Right cardiac atrium (tissue), 5 donors: ENCODE data around the gene GNG14. TPM values are rescaled to one million over a fixed set of nuclear protein-coding genes. Genes with fewer than 3 reads are reported as not detected.
"Not testable (repeated sequence)": the region's sequence is repeated elsewhere in the genome, so short reads cannot be mapped to it uniquely, and the experiment has no call there.

Experiments
- ATAC-seq, 2 donors: fragments of 200-7000 bp; cut with Tn5 transposase; one replicate each; pipeline versions ENCODE4 v1.8.0 to v1.9.1; 2020; ENCODE audit warnings: moderate library complexity in 2 of 2, mild to moderate bottlenecking in 1 of 2
- DNase-seq, 3 donors: peaks; one replicate each; pipeline ENCODE4 v3.0.0-alpha.2; 2020
- H3K27ac ChIP-seq: one replicate; pipeline ENCODE4 v1.5.1; 2013; ENCODE audit warnings: mild to moderate bottlenecking, low read length, control low read depth, moderate library complexity
- H3K27me3 ChIP-seq: one replicate; pipeline ENCODE4 v1.6.1; 2013; ENCODE audit not compliant: control insufficient read depth, insufficient read depth
- H3K4me1 ChIP-seq: one replicate; pipeline ENCODE4 v1.6.1; 2013; ENCODE audit warnings: low read length; ENCODE audit not compliant: control insufficient read depth, insufficient read depth
- H3K4me3 ChIP-seq: one replicate; pipeline ENCODE4 v1.5.1; 2013; ENCODE audit warnings: low read length, control low read depth
- H3K9me3 ChIP-seq: one replicate; pipeline ENCODE4 v1.6.1; 2013; ENCODE audit warnings: low read length; ENCODE audit not compliant: control insufficient read depth
- WGBS: extraction: QIAGEN DNeasy Blood & Tissue Kit; methylation state at CpG from one replicate; pipeline ENCODE4 v1.1.7; 2013; 5-methylcytosine and 5-hydroxymethylcytosine counted together
- intact Hi-C, 4 donors: fragments of 100-400 bp; cut with DNase I; formaldehyde crosslinking; loops; one replicate each; pipeline versions ENCODE4 v1.11.0 to v1.14.0; 2022 to 2023
- polyA plus RNA-seq: library from polyadenylated mRNA; stranded (reverse); fragments of 200-250 nt; gene quantifications from one replicate; pipeline ENCODE4 v1.2.3, GENCODE V29; 2013
- total RNA-seq, 4 donors: library from RNA; stranded (reverse); fragmentation: NEBNext Ultra II Directional; extraction: Animal tissue kit (Norgen Biotek cat#: 25700); gene quantifications; one replicate each; pipeline ENCODE4 v1.2.1, GENCODE V29; 2021
- donor health status: healthy with polysubstance abuse.
- donor health status: DM: no; HTN: yes; CAD: no.
- donor health status: DM: no; HTN: no; CAD: no.
- donor health status: DM: no; HTN: yes; CAD: no; lungs with severe emphysema.
- donor health status: DM: yes; HTN: yes; CAD: no.

GNG14 gene
- total and polyA plus RNA-seq, 5 donors: not detected

DNA sequence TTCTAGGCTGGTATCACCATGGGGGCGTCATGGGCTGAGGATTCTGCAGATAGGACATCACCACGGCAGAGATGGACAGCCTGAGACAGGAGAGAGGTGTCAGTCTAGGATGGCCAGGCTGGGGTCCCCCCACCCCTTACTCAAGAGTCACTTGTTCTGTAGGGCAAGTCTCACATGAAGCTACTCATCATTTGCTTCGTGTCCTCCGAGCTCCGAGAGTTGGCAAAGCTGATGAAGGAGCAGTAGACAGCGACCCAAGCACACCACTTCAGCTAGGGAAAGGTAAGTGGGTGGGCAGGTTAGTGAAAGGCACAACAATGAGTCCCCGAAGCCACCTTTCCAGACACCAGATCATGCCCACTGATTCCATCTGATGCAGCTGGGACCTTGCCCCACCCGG is 19.5 kb upstream of the GNG14 start:
- peak overlapping the region; percentile 59 for H3K4me3 ChIP-seq
- H3K4me1 ChIP-seq: peaks cover 7% of the 10 kb centered on the region
- intact Hi-C loops: loop anchor here in 1 of 4 donors (10.0 kb wide), 1 partner anchor 104 kb away; no protein-coding TSS in a partner anchor
- DNase-seq: no peak
- no peaks in the 10 kb centered on the region for H3K9me3 ChIP-seq
- H3K27ac ChIP-seq: no peak overlapping the region
- no peak for ATAC-seq
- 67% methylated on average over 8 of the region's 8 CpGs for WGBS
- no peaks in the 10 kb centered on the region for H3K27me3 ChIP-seq

DNA sequence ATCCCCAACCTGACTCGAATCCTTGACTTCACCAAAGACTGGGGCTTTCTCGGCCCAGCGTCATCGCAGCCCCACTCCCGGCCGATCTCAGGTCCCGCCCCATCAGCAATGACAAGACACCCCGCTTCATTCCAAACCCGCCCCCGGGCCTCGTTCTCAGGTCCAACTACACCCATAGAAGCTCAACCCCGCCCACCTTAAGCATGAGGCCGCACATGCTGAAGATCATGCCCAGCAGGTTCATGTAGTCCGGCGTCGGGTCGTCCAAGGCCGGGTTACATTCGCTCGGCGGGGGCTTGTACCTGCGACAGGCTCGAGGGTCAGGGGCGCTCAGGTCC is 18.9 kb upstream of the GNG14 start:
- intact Hi-C loops: loop anchor here in 1 of 4 donors (10.0 kb wide), 1 partner anchor 104 kb away; no protein-coding TSS in a partner anchor
- Histone ChIP-seq H3K9me3 (no peaks in the 10 kb centered on the region), H3K27me3 (no peaks in the 10 kb centered on the region), H3K27ac (peak overlapping the region; percentile 97), H3K4me3 (peak overlapping the region; percentile 59), H3K4me1 (peaks cover 7% of the 10 kb centered on the region)
- DNase-seq (peak; percentile 58 to 84 (median 80)), ATAC-seq (peak; percentile 7 to 10)
- WGBS: under 1% methylated on average over 24 of the region's 24 CpGs

DNA sequence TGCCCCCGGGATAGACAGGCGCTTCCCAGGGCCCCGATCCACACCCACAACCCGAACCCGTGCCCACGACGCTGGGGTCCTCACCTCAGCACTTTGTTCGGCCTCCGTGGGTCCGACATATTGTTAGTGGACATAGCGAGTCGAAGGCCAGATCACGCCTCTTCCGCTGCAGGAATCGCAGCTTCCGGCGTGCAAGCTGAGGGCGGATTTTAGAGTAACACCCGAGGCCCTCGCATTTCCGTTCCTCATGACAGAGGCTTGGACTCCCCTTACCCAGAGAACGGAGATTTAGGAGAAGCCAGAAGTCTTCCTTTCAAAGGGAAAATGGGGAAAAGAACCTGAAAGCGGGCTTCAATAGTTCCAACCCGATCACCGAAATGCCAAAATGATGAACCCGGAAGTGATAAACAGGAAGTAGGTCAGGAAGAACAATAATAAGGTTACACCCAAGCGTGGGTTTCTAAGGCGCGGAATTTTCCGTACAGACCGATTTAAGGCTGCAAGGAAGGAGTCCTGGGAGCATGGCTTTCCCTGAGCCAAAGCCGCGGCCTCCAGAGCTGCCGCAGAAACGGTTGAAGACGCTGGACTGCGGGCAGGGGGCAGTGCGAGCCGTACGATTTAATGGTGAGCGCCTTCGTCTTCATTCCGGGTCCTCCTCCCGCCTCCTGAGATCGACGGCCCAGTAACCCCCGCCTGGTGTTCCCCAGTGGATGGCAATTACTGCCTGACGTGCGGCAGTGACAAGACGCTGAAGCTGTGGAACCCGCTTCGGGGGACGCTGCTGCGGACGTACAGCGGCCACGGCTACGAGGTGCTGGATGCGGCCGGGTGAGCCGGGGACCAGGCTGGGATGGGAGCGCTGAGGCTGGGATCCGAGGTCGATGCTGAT is 18.3 kb upstream of the GNG14 start:
- Histone ChIP-seq H3K9me3 (no peaks in the 10 kb centered on the region), H3K27me3 (no peaks in the 10 kb centered on the region), H3K4me3 (peak overlapping the region; percentile 59), H3K4me1 (peaks cover 7% of the 10 kb centered on the region), H3K27ac (peak overlapping the region; percentile 97)
- intact Hi-C loops: loop anchor here in 2 of 4 donors (10.0 kb wide), 2 partner anchors 105 to 175 kb away; no protein-coding TSS in a partner anchor
- peak; percentile 81 to 93 (median 88) for DNase-seq
- under 1% methylated on average over 64 of the region's 64 CpGs for WGBS
- peak; percentile 67 to 69 for ATAC-seq

DNA sequence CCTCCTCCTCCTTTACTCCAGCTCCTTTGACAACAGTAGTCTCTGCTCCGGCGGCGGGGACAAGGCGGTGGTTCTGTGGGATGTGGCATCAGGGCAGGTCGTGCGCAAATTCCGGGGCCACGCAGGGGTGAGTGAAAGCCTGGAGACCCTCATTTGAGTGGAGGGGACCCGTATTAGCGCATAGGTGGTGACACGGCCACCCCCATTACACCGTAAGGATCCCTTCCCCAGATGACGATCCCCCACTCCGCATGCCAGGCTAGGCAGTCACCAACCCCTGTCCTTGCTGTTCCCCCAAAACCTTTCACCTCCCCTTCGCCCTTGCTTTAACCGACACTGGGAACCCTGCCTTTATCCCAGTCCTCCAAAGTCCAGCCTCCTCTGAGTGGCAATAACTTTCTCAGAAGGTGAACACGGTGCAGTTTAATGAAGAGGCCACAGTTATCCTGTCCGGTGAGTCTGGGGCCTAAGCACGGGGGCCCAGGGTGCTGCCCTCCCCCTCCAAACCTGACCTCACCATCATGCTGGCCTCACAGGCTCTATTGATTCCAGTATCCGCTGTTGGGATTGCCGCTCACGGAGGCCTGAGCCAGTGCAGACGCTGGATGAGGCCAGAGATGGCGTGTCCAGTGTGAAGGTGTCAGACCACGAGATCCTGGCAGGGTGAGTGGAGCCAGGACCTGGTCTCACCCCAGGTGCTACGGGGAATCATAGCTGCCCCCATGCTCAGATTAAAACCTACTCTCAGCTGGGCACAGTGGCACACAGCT is 17.5 kb upstream of the GNG14 start:
- intact Hi-C loops: loop anchor here in 1 of 4 donors (10.0 kb wide), 1 partner anchor 174 kb away; no protein-coding TSS in a partner anchor
- Histone ChIP-seq H3K27ac (no peak overlapping the region), H3K4me3 (peak overlapping the region; percentile 59), H3K27me3 (no peaks in the 10 kb centered on the region), H3K4me1 (peaks cover 7% of the 10 kb centered on the region), H3K9me3 (no peaks in the 10 kb centered on the region)
- DNase-seq (peak in 1 of 3 donors; percentile 58), ATAC-seq (no peak)
- 41% methylated on average over 26 of the region's 26 CpGs for WGBS

DNA sequence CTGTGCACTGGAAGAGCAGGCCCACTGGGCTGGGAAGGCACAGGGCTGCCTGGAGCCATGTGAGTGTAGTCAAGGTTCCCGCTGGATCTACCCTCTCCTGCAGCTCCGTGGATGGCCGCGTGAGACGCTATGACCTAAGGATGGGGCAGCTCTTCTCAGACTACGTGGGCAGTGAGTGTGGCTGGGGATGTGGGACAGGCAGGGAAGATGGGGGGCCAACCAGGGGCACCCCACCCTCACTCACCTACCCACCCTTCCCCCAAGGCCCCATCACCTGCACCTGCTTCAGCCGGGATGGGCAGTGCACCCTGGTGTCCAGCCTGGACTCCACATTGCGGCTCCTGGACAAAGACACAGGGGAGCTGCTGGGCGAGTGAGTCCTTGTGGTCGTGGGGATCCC is 15.1 kb upstream of the GNG14 start:
- no peak for DNase-seq
- Histone ChIP-seq H3K27me3 (no peaks in the 10 kb centered on the region), H3K27ac (no peak overlapping the region), H3K4me3 (no peak overlapping the region), H3K9me3 (no peaks in the 10 kb centered on the region), H3K4me1 (peaks cover 3% of the 10 kb centered on the region)
- intact Hi-C loops: loop anchor here in 1 of 4 donors (10.0 kb wide), 1 partner anchor 172 kb away; no protein-coding TSS in a partner anchor
- no peak for ATAC-seq
- 88% methylated on average over 10 of the region's 10 CpGs for WGBS

DNA sequence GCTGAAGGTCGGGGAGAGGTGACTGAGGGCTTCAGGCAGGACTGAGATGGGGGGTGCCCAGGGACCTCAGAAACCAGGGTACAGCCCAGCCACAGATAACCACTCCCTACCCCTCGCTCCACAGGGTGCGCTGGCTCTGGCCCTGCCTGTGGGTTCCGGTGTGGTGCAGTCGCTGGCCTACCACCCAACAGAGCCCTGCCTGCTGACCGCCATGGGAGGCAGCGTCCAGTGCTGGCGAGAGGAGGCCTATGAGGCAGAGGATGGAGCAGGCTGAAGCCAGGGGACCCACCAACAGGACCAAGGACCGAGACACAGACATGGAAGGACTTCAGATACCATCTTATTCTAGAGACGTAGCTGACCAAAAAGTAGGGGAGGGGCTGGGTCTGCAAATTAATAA is 12.4 kb upstream of the GNG14 start:
- Histone ChIP-seq H3K27ac (no peak overlapping the region), H3K9me3 (no peaks in the 10 kb centered on the region), H3K27me3 (no peaks in the 10 kb centered on the region), H3K4me1 (no peaks in the 10 kb centered on the region), H3K4me3 (no peak overlapping the region)
- intact Hi-C loops: loop anchor here in 1 of 4 donors (10.0 kb wide), 1 partner anchor 169 kb away; no protein-coding TSS in a partner anchor
- WGBS: 93% methylated on average over 10 of the region's 10 CpGs
- DNase-seq (peak in 1 of 3 donors; percentile 40), ATAC-seq (no peak)

DNA sequence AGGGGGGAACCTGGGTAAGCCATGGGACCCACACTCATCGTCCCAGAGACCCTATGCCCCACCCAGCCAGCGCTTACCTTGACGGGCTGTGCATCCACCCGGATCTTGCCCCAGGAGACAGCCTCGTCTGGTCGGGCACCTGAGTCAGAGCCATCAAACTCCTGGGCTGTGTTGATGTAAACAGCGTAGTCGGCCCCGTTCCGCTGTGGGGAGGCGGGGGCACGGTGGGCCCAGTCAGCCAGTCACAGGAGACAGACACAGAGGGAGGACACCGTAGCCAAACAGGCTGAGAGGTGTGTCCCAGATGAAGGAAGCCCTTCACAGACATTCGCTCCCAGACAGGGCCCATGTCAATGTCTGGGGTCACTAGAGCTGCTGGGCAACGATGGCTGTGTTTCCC is 11.9 kb upstream of the GNG14 start:
- no peak overlapping the region for H3K27ac ChIP-seq
- 88% methylated on average over 15 of the region's 15 CpGs for WGBS
- no peaks in the 10 kb centered on the region for H3K27me3 ChIP-seq
- ATAC-seq: no peak
- peaks cover 1% of the 10 kb centered on the region for H3K4me1 ChIP-seq
- no peaks in the 10 kb centered on the region for H3K9me3 ChIP-seq
- intact Hi-C loops: loop anchor here in 1 of 4 donors (10.0 kb wide), 1 partner anchor 169 kb away; no protein-coding TSS in a partner anchor
- no peak overlapping the region for H3K4me3 ChIP-seq
- peak in 2 of 3 donors; percentile 56 to 64 for DNase-seq

DNA sequence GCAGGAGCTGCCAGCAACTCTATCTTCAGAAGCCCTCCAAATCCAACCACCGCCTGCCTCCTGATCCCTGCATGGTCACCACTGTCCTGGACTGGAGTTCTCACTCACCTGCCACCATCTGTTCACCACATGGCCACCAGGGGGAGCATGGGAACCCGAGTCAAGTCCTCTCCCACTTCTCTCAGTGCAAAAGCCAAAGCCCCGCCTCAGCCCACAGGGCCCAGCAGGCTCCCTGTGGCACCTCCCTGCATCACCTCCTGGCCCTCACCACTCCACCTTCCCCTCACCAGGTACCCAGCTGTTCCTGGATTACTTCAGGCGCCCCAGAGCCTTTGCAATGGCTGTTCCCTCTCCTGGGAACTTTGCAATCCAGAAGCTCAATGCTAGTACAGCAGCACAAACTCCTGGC is 11.4 kb upstream of the GNG14 start:
- intact Hi-C loops: loop anchor here in 1 of 4 donors (10.0 kb wide), 1 partner anchor 168 kb away; no protein-coding TSS in a partner anchor
- peaks cover 2% of the 10 kb centered on the region for H3K4me1 ChIP-seq
- DNase-seq (peak; percentile 85 to 93 (median 91)), ATAC-seq (peak; percentile 38 to 54)
- WGBS: 24% methylated on average over 4 of the region's 4 CpGs
- H3K27ac ChIP-seq: no peak overlapping the region
- no peak overlapping the region for H3K4me3 ChIP-seq
- H3K9me3 ChIP-seq: no peaks in the 10 kb centered on the region
- no peaks in the 10 kb centered on the region for H3K27me3 ChIP-seq

DNA sequence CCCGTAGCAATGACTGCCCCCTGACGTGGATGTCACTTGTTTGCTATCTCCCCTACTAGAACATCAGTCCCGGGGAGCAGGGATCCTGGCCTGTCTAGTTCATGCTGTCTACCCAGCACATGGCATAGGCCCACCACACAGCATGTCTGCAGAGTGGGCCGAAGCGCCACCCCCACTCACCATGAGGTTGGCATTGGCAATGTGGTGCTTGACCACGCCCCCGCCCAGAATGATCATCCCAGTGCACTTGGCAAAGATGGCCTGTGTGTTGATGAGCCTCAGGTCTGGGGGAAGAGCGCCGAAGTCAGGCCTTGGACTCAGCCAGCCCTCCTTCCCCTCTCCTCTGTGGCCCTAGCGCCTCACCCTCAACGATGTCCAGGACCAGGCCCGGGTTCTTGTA is 10.9 kb upstream of the GNG14 start:
- H3K27me3 ChIP-seq: no peaks in the 10 kb centered on the region
- DNase-seq: peak in 2 of 3 donors; percentile 50 to 53
- ATAC-seq: no peak
- intact Hi-C loops: loop anchor here in 1 of 4 donors (10.0 kb wide), 1 partner anchor 168 kb away; no protein-coding TSS in a partner anchor
- H3K4me3 ChIP-seq: no peak overlapping the region
- H3K9me3 ChIP-seq: no peaks in the 10 kb centered on the region
- no peak overlapping the region for H3K27ac ChIP-seq
- 89% methylated on average over 12 of the region's 12 CpGs for WGBS
- H3K4me1 ChIP-seq: peaks cover 2% of the 10 kb centered on the region

DNA sequence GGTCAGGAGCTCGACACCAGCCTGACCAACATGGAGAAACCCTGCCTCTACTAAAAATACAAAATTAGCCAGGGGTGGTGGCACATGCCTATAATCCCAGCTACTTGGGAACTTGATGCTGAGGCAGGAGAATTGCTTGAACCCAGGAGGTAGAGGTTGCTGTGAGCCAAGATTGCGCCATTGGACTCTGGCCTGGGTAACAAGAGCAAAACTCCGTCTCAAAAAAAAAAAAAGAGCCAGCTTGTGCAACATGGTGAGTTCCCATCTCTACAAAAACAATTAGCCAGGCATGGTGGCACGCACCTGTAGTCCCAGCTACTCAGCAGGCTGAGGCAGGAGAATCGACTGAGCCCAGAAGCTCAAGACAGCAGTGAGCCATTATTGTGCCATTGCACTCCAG is 9.8 kb upstream of the GNG14 start:
- not testable (repeated sequence) for ATAC-seq, H3K4me3 ChIP-seq, H3K27ac ChIP-seq, DNase-seq, H3K9me3 ChIP-seq, H3K4me1 ChIP-seq, H3K27me3 ChIP-seq
- intact Hi-C loops: loop anchor here in 1 of 4 donors (10.0 kb wide), 1 partner anchor 167 kb away; no protein-coding TSS in a partner anchor
- whole genome bisulfite sequencing: 86% methylated on average over 5 of the region's 5 CpGs
